GM21529 (cell line): Measurements from ENCODE around the gene DAAM2.

Experiments used
- ATAC-seq: cut with Tn5 transposase; IDR thresholded peaks from one replicate; pipeline ENCODE4 v1.9.1; 2021; ENCODE audit not compliant: unreplicated experiment

The DAAM2 gene

DNA sequence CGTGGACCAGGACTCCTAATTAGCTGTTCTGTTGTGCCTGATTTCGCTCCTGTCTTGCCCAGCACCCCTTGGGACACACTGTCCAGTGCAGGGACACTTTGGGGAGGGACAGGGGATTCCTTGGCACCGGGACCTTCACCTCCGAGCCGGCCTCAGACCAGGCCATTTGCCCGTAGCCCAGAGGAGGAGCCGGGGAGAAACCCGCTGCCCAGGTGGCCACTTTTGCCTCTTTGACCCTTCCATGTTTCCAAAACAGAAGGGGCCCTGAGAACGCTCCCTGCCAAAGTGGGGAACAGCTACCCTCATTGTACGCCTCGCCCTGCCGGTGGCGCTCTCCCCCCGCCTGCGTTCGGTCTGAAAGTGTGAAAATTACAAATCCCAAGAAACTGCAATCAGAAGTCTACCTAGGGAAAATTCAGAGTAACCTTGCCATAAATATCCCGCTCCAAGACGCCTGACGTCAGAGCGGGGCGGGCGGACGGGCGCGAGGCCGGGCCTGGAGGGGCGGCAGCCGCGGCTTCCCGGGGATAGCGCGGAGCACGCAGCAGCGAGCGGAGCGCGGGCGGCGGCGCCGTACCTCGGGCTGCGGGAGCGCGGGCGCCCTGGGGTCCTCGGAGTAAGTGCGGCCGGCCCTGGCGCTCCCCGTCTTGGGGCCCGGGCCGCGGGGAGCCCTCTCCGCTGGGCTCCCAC, at the start of gene DAAM2:
TSS of gene DAAM2 (plus strand) at position 527 of the 690 bp plus-strand sequence. CDS start 63,927 bp downstream, outside the sequence.
- no peak for ATAC-seq

DNA sequence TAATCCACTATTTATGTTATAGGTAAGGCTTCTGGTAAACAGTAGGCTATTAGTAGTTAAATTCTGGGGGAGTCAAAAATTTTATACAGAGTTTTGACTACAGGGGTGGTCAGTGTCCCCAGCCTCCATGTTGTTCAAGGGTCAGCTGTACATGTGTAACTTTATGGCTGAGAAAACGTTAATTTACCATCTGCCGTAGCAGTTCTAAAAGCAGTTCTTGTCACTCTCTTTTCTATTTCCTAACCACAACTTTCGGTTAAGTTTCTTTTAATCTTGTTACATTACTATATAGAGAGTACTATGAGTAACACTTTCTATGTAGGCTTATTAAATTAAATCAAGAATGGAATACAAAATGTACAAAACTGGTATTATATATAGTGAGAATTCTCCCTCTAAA, 45.4 kb upstream of the DAAM2 start:
- no peak for ATAC-seq

DNA sequence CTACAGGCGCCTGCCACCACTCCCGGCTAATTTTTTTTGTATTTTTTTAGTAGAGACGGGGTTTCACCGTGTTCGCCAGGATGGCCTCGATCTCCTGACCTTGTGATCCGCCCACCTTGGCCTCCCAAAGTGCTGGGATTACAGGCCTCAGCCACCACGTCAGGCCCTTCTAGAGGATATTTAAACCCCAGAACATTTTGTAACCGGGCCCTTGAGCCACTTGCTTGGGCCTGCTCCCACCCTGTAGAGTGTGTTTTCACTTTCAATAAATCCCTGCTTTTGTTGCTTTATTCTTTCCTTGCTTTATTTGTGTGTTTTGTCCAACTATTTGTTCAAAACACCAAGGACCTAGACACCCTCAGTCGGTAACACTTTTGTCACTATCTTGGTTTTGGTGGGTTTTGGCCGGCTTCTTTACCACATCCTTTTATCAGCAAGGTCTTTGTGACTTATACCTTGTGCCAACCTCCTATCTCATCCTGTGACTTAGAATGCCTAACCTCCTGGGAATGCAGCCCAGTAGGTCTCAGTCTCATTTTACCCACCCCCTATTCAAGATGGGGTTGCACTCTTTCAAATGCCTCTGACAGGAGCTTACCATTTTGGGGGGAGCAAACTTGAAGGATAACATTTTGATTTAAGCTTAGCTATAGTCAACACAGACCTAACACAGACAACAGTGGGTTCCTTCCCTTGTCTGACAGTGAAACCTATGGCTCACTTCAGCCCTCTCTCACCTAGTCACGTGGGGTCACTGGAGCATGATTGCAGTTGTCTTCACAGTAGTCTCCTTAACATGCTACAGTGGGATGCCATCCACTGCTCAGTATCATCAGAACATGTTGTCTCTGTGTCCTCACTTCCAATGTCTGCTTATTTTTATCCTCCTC, 39.1 kb upstream of the DAAM2 start:
- no peak for ATAC-seq

DNA sequence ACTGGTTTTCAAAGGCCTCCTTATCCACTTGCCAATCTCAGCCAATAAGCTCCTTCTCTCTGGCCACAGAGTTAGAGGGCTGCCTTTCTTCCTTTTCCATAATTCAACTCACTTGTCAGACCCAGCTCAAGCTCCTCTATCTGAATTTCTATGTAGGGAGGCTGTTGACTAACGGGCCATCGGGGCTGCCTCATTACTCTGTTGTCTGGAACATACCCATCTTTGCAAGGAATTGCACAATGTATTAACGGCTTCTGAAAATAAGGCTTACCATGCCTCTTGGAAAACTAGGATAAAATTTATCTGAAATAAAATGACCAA, 38.5 kb upstream of the DAAM2 start:
- no peak for ATAC-seq

DNA sequence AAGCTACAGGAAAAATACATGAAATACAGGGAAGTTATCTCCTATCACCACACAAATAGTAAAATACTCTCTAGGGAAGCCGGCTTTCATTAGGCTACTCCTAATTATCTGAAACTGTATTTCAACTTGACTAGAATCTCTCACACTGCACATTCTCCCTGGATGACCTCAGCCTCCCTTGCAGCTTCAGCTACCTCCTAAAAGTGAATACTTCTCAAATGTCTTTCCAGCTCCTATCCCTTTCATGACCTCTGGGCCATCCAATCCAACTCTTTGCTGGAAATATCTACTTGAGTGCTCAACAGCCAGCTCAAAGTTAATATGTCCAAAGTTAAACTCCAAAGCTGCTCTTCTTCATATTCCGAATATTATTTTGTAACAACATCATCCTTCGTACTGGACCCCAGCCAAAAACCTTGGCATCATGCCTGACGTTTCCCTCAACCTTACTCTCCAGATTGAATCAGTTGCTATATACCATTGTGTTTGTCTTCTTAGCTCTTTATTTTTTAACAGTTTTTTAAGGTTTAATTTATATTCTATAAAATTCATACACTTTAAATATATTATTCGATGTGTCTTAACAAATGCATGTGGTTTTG, 37.6 kb upstream of the DAAM2 start:
- no peak for ATAC-seq

DNA sequence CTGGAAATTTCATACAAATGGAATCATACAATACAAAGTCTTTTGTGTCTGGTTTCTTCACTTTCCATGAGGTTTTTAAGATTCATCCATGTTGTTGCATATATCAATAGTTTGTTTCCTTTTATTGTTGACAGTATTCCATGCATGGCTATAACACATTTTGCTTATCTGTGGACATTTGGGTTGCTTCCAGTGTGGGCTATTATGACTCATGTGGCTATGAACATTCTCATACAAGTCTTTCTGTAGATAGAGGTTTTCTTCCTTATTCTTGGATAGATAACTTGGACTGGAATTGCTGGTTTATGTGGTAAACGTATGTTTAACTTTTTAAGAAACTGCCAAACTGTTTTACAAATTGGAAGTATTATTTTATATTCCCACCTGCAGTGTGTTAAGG, 36.9 kb upstream of the DAAM2 start:
- ATAC-seq: no peak

DNA sequence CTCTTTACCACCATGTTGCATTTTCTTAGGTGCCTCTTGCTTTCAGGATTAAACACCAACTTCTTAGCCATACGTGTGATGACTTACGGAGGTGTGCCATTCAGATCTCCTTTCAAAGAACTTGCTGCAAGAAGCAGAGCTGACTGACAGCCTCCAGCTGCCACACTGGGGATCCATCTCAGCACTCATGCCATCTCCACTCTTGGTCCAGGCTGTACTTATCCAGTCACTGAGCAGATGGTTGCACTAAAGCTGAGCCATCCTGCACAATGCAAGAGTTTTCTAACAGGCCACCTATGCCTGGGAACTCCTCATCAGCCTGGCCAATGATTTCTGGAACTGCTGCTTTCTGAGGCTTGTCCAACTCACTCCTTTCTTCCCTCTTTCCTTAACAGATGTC, 35.6 kb upstream of the DAAM2 start:
- ATAC-seq: no peak

DNA sequence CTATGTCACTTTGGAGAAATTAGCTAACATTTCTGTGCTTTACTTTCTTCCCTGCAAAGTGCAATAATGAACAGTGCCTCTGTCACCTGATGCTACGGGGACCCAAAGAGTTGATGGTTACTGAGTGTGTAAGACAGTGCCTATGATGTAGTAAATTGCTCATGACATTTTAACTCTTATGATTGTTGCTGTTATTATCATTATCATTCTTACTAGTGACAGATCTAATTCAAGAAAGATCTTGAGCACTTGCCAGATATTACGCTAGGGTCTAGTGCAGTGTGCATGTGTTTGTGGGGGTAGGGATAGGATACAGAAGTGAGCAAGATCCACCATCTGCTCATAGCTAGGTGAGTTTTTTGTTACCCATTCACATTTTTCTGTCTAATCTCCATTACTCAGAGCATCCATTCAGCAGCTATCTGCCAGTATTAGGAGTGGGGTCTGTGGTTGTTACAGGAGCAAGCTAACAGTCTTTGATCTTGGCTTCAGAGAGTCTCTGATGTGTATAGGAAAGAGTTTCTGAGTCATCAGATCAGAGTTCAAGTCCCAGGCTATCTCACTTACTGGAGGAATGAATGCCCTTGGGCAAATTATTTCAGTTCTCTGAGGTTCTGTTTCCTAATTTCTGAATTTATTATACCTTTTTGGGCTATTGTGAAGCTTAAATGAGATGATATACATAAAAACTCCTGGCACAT, 33.1 kb upstream of the DAAM2 start:
- ATAC-seq: no peak

DNA sequence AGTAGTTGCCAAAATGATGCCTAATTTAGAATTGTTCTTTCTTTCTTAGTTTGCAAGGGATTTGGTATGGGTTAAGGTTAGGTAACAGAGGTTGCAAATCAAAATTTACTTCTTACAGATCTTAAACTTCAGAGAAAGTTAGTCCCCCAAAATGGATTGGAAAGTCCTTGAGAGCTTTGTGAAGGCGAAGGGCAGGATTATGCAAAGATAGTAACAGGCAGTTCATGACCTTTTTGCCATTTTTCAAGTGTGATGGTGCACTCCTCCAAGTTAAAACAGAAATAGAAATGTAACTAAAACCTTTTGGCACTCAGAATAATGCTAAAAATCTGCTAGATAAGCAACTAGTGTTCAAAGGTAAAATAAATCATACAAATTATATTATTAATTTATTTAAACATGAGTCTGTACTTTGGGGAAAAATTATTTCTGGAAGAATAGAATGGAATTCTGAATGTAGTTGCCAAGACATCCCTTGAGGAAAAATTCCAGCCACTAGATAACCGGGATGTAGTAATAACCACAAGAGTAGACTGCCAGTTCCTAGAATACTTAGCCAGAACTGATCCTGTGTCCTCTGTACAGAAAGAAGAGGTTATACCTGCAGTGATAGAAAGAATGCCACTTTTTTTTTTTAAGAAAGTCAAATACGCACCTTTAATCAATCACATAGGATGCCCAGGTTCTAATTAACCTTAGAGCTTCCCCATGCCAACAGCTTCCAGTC, 31.8 kb upstream of the DAAM2 start:
- ATAC-seq: no peak

DNA sequence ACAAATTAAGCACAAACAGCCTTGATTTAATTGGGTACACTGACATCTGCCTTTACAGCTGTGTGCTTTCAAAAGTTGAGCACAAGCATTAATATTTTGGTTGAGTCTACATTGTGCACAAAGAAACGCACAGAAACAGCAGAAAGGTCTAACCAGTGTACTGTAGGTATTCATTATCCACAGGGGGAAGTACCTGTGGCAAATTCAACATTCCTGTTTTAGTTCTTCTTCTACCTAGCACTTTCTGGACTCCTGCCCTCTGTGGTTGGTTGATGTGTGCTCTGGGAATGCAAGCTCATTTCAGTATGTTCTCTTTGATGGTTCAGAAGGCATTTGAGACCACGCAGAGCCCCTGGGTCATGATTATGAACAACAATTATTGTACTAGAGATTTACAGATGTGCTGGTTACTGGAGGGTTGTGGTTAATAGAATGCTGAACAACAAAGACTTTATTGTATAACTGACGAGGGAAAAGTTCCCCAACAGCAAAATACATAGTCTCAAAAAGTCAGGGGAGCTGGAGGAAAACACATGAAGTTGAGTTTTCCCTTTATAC, 26.6 kb upstream of the DAAM2 start:
- no peak for ATAC-seq

DNA sequence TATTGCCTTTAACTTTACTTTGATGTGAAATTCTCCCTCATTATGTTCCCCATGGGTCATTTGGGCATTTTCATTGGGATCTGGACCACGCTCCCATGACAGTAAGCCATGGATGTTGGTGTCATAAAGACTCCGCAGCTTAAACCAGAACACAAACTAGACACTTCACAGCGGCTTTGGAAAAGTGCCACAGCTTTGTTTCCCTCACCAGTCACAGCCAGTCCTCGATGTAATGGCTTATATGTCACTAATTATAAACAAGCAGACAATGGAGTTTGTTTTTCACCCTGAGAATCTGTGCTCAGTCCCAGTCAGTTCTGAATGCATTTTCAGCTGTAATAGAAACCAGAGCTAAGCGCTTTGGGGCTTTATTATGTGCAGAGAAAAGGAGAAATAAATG, 23.2 kb upstream of the DAAM2 start:
- ATAC-seq: no peak

DNA sequence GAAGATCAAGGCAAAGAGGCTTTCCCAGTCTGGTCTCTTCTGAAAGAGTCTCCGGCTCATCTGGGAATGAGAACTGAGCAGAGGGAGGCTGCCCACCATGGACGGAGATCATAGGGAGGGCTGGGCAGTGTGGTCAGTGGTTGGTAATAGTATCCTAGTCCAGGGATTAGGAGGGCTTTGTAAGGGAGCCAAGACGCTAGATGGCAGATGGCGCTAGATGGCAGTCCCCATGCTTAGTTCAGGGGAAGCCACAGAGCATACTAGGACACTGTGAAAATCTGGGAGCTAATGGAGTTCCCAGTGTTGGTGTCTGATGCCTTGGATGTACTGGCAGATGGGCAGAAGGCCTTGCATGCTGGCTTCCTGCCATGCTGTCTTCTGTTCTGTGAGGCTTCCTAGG, 21.7 kb upstream of the DAAM2 start:
- ATAC-seq: no peak

DNA sequence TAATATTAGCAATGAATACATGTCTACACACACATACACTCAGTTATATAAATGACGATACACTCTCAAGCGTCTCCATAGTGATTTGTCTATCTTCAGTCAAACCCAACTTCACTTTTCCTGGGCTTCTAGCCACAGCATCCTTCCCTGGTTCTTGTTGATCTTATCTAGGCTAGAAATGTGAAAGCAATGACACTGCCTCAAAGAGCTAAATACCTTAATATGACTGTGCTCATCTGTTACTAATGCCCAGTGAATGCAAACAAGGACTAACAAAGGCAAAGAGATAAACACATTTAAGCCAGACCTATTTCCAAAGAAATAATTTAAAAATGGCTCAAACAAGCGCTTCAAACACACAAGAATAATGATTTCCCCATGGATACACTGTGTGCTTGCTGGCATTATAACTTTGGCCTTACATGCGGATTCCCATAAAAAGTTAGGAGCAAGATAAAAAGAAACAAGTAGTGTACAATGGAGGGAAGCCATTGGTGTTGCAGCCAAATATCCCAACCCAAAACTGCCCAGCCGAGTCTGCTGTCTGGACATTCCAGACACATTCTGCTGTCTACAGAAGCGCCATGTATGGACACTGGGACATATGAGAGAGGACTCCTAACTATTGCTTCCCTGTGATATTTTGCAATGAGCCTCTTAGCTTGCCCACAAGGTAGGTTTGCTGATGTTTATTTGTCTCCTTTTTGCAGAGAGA, 19.5 kb upstream of the DAAM2 start:
- no peak for ATAC-seq

DNA sequence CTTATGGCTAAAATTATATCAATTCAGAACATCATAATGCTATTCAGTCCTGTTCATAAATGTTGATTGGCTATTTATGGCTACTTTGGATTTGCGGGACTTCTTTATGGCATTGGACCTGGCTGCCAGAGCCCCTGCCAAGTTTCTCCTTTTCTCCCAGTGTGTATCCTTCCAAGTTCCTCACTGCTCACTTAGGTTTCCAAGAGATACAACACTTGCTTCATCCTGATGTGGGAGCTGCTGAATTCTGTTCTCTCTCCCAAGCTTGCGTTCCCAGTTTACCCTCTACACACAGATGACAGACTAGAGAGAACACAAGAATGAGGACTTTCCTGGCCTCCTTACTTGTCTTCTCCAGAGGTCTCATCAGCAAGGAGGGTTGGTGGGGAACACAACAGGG, 18.4 kb upstream of the DAAM2 start:
- no peak for ATAC-seq

DNA sequence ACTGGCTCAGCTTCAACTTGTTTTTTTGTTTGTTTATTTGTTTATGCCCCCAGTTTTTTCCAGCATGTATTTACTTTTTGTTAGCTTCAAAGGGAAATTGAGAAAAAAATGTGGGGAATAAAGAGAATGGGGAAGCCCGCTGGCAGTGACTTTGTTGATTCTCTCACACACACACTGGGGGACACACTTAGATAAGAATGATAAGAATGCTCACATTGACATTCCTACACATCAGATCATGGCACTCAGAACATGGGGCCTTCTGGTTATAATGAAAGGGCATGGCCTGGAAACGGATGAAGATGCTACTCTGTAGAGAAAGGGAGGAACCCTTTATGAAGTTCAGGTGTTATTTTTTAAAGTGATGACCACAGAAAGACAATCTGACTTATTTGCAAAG, 15.6 kb upstream of the DAAM2 start:
- ATAC-seq: no peak

DNA sequence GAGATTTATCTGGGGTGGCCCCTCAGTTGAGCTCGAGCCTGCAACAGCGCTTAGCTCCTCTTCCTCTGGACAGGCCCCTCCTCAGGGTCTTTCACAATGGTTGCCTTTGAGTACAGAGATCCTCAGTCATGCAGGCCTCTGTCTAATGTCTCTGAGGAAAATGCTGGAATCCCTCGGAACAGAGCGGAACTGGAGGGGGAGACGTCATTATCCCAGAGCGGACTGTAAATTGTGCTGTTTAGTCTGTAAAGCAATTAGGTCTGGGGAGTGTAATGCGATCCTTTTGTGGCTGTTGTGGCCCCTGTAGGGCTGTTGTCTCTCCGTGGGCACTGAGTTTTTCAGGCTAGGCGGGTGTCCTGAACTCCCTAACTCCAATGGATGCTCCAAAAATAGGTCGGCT, 15.0 kb upstream of the DAAM2 start:
- no peak for ATAC-seq

DNA sequence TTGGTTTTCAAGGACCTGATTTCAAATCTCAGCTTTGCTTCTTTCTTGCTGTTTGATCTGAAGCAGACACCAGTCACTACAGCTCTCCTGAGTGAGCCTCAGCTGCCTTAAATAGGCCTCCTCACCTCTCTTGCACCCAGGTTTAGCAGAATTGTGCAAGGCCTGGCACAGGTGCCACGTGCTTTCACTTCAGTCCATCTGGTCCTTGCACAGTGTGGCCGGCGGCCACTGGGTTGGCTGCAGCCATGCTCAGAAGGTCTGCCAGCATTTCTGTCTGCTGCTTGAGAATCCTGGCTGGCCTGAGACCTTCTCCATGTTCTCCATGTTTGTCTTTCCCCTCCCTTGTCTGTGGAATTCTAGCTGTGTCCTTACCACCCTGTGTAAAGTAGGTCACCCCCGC, 14.5 kb upstream of the DAAM2 start:
- no peak for ATAC-seq

DNA sequence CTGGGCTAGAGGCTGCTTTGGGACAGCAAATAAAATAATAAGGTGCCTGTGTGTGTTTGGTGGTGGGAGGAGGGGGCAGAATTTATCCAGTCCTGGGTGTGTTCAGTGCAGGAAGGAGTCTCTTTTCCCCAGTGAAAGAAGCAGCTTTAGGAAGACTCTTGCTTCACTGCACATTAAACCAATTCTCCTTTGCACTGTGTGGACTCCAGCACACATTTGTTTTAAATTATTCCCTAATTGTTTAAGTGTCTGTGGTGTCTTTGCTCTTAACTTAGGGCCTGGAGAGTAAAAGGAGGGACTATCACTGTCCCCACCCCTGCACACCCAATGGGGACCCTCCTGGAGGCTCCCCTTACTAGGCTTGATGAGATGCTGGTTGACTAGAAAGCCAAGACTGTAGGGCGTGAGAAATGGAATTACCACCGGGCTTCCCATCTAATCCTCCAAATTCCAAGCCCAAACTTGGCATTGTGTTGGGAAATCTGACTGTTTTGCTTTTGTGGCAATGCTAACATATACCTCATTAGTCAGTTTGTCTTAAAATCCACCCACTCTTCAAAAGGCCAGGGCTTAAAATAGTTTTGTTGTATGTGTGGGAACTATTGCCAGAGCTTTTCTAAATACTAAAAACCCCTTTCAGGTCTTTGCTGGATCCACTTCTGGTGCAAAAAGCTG, 13.5 kb upstream of the DAAM2 start:
- no peak for ATAC-seq

DNA sequence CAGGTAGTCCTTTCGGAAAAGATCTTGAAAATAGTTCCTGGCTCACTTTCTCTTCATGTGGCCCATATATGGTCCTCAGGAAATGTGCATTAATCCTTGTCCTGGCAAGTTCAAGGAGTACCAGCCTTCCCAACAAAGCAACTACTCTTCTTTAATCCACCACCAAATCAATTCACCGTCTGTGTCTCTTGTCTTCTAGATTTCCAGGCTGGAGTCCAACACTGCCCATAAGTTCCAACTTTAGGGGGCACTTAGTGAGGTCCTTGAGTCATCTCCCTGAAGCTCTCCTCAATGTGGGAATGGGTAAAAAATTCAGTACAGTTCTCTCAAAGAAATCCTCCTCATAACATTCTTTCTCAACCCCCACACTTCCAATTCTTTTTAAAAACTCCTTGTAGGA, 6.9 kb upstream of the DAAM2 start:
- ATAC-seq: no peak
